Vagina (tissue), 2 donors: ENCODE data around the gene KCNJ10. TPM values are rescaled to one million over a fixed set of nuclear protein-coding genes. Genes with fewer than 3 reads are reported as not detected.

Experiments
- DNase-seq, 2 donors: peaks; one replicate each; pipeline ENCODE4 v3.0.0-alpha.2; 2017; ENCODE audit errors: extremely low spot score in 2 of 2
- H3K27ac ChIP-seq: fragments of 200-600 bp; sonication (generic); one replicate; pipeline ENCODE4 v1.5.1; 2019
- H3K27me3 ChIP-seq: fragments of 200-600 bp; sonication (generic); one replicate; pipeline ENCODE4 v1.5.1; 2019
- H3K36me3 ChIP-seq, 2 donors: fragments of 200-600 bp; sonication (generic); one replicate each; pipeline ENCODE4 v1.5.1; 2017 to 2019
- H3K4me1 ChIP-seq: fragments of 200-600 bp; sonication (generic); one replicate; pipeline ENCODE4 v1.5.1; 2019
- H3K4me3 ChIP-seq, 2 donors: fragments of 200-600 bp; sonication (generic); 1 replicate in 1 of 2; 2 replicates in 1 of 2; pipeline ENCODE4 v1.5.1; 2016 to 2019
- H3K9me3 ChIP-seq: fragments of 200-600 bp; sonication (generic); one replicate; pipeline ENCODE4 v1.5.1; 2019
- POLR2A ChIP-seq, 2 donors: fragments of 450-650 bp; IDR thresholded peaks; one replicate each; pipeline ENCODE4 v1.6.1; 2017; ENCODE audit warnings: antibody characterized with exemption in 2 of 2, mild to moderate bottlenecking in 2 of 2, moderate library complexity in 2 of 2
- POLR2AphosphoS5 ChIP-seq, 2 donors: sonication (generic); formaldehyde crosslinking; IDR thresholded peaks; one replicate each; pipeline ENCODE4 v1.9.0; 2017; ENCODE audit warnings: antibody characterized with exemption in 2 of 2, mild to moderate bottlenecking in 2 of 2, low read depth in 1 of 2; ENCODE audit not compliant: insufficient read depth in 1 of 2
- intact Hi-C: fragments of 100-400 bp; cut with DNase I; formaldehyde crosslinking; loops from one replicate; pipeline ENCODE4 v1.15.1; 2023
- total RNA-seq: library from RNA; depleted of rRNA; stranded (reverse); fragments of >200 nt; gene quantifications from one replicate; pipeline ENCODE4 v1.2.3, GENCODE V29; 2016
- TF ChIP-seq, protein P1 (sequence below), 3 experiments: fragments of 450-650 bp in 2 of 3; fragments of 200-600 bp in 1 of 3; sonication (generic) in 1 of 3; IDR thresholded peaks; one replicate each; pipeline ENCODE4 v1.5.1; 2017 to 2019; ENCODE audit warnings: antibody characterized with exemption in 3 of 3, mild to moderate bottlenecking in 2 of 3, moderate library complexity in 2 of 3

Gene KCNJ10
- total RNA-seq, 1 donor from 2014 or later, result not detected

DNA sequence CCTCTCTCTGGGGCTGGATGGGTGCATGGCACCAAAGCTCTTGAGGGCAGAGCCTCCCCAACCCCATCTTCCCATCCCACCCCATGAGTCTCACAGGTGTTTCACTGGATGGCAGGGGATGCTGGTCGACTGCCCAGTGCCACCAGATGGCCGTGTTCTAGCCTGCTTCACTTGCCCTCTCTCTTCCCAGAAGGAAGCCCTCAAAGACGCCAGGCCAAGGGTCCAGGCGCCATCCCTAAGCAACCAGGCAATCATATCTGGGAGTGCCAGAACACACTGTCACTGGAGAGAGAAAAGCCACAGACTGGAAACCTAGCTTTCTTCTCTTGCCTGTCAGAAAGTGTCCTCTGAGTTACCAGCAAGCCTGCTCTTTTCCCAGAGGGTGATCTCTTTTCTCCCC, 64.9 kb downstream of the KCNJ10 start:
- DNase-seq, result no peak
- no peaks in the 10 kb centered on the region for H3K4me1 ChIP-seq
- TF ChIP-seq, protein P1, sequence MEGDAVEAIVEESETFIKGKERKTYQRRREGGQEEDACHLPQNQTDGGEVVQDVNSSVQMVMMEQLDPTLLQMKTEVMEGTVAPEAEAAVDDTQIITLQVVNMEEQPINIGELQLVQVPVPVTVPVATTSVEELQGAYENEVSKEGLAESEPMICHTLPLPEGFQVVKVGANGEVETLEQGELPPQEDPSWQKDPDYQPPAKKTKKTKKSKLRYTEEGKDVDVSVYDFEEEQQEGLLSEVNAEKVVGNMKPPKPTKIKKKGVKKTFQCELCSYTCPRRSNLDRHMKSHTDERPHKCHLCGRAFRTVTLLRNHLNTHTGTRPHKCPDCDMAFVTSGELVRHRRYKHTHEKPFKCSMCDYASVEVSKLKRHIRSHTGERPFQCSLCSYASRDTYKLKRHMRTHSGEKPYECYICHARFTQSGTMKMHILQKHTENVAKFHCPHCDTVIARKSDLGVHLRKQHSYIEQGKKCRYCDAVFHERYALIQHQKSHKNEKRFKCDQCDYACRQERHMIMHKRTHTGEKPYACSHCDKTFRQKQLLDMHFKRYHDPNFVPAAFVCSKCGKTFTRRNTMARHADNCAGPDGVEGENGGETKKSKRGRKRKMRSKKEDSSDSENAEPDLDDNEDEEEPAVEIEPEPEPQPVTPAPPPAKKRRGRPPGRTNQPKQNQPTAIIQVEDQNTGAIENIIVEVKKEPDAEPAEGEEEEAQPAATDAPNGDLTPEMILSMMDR (IDR thresholded peaks at IDR 0.05), result no peak
- TF ChIP-seq POLR2AphosphoS5 (IDR thresholded peaks at IDR 0.05; ENCODE audit: insufficient read depth in 1 of 2, low read depth in 1 of 2) (no peak), POLR2A (IDR thresholded peaks at IDR 0.05) (no peak)
- intact Hi-C loops, result no loop called here
- no peaks in the 10 kb centered on the region for H3K9me3 ChIP-seq
- no peak overlapping the region for H3K4me3 ChIP-seq
- H3K36me3 ChIP-seq, result no peaks in the 10 kb centered on the region
- no peaks in the 10 kb centered on the region for H3K27me3 ChIP-seq
- H3K27ac ChIP-seq, result no peak overlapping the region

DNA sequence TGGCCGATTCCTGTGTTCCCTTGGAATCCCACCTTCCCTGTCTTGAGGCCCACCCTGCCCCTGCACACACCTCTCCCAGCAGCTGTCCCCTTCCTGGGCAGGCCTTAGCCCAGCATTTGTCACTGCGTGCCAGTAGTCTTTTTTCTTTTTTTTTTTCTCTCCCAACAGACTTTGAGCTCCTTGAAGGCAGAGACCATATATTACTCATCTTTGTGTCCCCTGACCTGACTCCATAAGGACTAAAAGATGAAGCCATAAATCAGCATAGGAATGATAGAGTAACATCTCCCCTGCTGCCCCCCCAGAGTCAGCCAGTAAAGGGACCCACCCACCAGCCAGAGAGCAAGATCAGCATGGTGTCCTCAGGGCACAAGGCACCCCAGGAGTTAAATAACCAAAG, 65.5 kb downstream of the KCNJ10 start:
- TF ChIP-seq POLR2A (IDR thresholded peaks at IDR 0.05) (no peak), POLR2AphosphoS5 (IDR thresholded peaks at IDR 0.05; ENCODE audit: insufficient read depth in 1 of 2, low read depth in 1 of 2) (no peak)
- TF ChIP-seq, protein P1 (IDR thresholded peaks at IDR 0.05), result no peak
- Histone ChIP-seq H3K4me1 (no peaks in the 10 kb centered on the region), H3K27ac (no peak overlapping the region), H3K36me3 (no peaks in the 10 kb centered on the region), H3K27me3 (no peaks in the 10 kb centered on the region), H3K4me3 (no peak overlapping the region), H3K9me3 (no peaks in the 10 kb centered on the region)
- no peak for DNase-seq
- intact Hi-C loops, result no loop called here

DNA sequence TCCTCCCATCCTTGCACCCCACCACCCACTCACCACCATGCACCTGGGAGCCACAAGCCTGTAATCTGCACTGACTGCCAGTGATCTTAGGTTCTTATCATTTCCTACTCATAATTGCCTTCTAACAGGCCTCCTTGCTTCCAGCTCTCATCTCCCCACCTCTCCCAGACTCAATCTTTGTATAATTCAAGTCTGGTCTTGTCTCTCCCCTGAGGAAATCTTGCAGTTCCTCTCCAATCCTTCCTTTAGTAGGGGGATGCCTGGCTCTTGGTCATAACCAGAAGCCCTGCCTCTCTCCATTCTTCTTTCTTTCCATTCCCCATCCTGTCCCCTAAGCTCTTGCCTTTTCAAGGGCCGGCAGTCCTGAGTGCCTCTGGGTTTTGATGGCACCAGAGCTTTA, 66.0 kb downstream of the KCNJ10 start:
- TF ChIP-seq, protein P1 (IDR thresholded peaks at IDR 0.05), result no peak
- TF ChIP-seq POLR2A (IDR thresholded peaks at IDR 0.05), result no peak
- no peak for TF ChIP-seq POLR2AphosphoS5 (IDR thresholded peaks at IDR 0.05; ENCODE audit: insufficient read depth in 1 of 2, low read depth in 1 of 2)
- intact Hi-C loops, result no loop called here
- Histone ChIP-seq H3K4me3 (no peak overlapping the region), H3K4me1 (no peaks in the 10 kb centered on the region), H3K27me3 (no peaks in the 10 kb centered on the region), H3K9me3 (no peaks in the 10 kb centered on the region), H3K27ac (no peak overlapping the region), H3K36me3 (no peaks in the 10 kb centered on the region)
- no peak for DNase-seq

DNA sequence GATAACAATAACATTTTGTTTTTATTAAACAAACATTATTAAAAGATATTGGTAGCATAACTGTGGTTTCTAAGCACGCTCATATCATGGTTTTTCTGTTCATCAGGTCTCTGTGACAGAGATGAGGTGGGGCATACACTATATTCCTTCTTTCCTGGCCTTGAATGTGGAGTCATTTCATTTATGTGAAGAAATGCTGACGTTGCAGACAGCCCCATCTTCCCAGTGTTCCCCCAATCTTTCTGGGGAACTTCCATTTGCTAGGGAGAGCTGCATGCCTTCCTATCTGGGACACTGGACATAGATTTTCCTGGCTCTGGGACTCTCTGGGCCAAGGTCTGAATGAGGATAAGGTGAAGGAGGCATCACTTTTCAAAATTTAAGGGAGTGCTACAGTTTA, 68.5 kb downstream of the KCNJ10 start:
- H3K27ac ChIP-seq, result no peak overlapping the region
- no peak overlapping the region for H3K4me3 ChIP-seq
- no peaks in the 10 kb centered on the region for H3K27me3 ChIP-seq
- no peaks in the 10 kb centered on the region for H3K36me3 ChIP-seq
- H3K9me3 ChIP-seq, result no peaks in the 10 kb centered on the region
- intact Hi-C loops, result no loop called here
- TF ChIP-seq POLR2AphosphoS5 (IDR thresholded peaks at IDR 0.05; ENCODE audit: insufficient read depth in 1 of 2, low read depth in 1 of 2) (no peak), POLR2A (IDR thresholded peaks at IDR 0.05) (no peak)
- TF ChIP-seq, protein P1 (IDR thresholded peaks at IDR 0.05), result no peak
- no peak for DNase-seq
- no peaks in the 10 kb centered on the region for H3K4me1 ChIP-seq

DNA sequence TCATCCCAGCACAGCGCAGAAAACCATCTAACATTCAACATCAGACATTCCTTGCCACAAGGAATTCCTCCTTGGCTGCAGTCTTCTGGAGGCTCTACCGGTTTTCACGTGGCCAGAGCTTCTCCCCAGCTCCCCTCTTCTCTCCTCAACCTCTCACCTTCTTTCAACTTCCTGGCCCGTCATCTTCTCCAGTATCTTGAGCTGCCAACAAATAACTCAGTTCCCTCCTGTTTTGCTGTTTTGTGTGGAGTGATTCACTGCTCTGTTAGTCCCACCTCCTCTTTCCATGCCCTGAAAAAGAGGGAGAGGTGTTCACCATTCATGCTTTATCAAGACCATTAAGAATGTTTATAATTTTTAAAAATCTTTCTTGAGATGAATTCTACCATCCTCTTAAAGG, 70.8 kb downstream of the KCNJ10 start:
- Histone ChIP-seq H3K4me1 (no peaks in the 10 kb centered on the region), H3K36me3 (no peaks in the 10 kb centered on the region), H3K27me3 (no peaks in the 10 kb centered on the region), H3K27ac (no peak overlapping the region), H3K4me3 (no peak overlapping the region), H3K9me3 (no peaks in the 10 kb centered on the region)
- DNase-seq, result no peak
- TF ChIP-seq POLR2A (IDR thresholded peaks at IDR 0.05) (no peak), POLR2AphosphoS5 (IDR thresholded peaks at IDR 0.05; ENCODE audit: insufficient read depth in 1 of 2, low read depth in 1 of 2) (no peak)
- TF ChIP-seq, protein P1 (IDR thresholded peaks at IDR 0.05), result no peak
- intact Hi-C loops, result no loop called here
